Loucy (cell line): ENCODE results near the gene MAPK8IP1.

Experiments used
- EZH2phosphoT487 ChIP-seq: fragments of 200-600 bp; IDR thresholded peaks from 2 replicates; pipeline ENCODE4 v1.6.1; 2018; ENCODE audit warnings: antibody characterized with exemption, mild to moderate bottlenecking, moderate library complexity, borderline replicate concordance
- TF ChIP-seq, protein P1 (sequence below): fragments of 200-600 bp; sonication (generic); conservative IDR thresholded peaks from 2 replicates; pipeline ENCODE4 v1.5.1; 2014; ENCODE audit warnings: mild to moderate bottlenecking, antibody characterized with exemption, low read length

DNA sequence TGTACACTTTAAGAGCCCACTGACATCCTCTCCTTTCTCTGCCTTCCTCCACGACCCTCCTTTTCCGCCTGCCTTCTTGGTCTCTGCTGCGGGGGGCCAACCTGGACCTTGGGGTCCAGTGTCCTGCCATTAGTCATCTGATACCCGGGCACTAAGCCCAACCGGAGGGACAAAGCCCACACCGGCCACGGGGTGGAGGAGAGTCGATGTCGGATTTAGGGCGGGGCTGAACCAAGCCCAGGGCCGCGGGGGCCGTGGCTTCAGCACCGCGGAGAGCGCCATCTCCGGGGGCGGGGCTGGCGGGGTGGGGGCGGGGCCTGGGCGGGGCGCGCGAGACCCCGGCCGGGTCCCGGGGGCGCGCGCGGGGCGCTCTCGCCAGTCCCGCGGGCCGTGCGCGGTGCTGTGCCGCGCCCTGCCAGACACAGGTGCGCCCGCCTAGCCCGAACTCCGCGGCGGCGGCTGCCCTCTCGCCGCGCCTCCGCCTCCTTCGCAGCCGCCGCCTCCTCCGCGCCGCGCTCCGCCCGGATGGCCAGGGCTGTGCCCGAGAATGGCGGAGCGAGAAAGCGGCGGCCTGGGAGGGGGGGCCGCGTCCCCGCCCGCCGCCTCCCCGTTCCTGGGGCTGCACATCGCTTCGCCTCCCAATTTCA lies at the start of gene MAPK8IP1:
- TF ChIP-seq, protein P1, sequence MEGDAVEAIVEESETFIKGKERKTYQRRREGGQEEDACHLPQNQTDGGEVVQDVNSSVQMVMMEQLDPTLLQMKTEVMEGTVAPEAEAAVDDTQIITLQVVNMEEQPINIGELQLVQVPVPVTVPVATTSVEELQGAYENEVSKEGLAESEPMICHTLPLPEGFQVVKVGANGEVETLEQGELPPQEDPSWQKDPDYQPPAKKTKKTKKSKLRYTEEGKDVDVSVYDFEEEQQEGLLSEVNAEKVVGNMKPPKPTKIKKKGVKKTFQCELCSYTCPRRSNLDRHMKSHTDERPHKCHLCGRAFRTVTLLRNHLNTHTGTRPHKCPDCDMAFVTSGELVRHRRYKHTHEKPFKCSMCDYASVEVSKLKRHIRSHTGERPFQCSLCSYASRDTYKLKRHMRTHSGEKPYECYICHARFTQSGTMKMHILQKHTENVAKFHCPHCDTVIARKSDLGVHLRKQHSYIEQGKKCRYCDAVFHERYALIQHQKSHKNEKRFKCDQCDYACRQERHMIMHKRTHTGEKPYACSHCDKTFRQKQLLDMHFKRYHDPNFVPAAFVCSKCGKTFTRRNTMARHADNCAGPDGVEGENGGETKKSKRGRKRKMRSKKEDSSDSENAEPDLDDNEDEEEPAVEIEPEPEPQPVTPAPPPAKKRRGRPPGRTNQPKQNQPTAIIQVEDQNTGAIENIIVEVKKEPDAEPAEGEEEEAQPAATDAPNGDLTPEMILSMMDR: no peak
- no peak for TF ChIP-seq EZH2phosphoT487
